Measurements from ENCODE around the gene POTEH. TPM values are rescaled to one million over a fixed set of nuclear protein-coding genes. Genes with fewer than 3 reads are reported as not detected.
"Not testable (repeated sequence)": the region's sequence is repeated elsewhere in the genome, so short reads cannot be mapped to it uniquely, and the experiment has no call there.

Gene POTEH

GRCh38 chr22:15760388-15761150 lies 70.7 kb downstream of the POTEH start:
- not testable (repeated sequence) for H3K4me1 ChIP-seq (ENCODE audit: control insufficient read depth, low read depth, low read length); H3K4ac ChIP-seq (ENCODE audit: low read depth, low read length); H3K9ac ChIP-seq (ENCODE audit: low read length); H3K36me3 ChIP-seq (ENCODE audit: control insufficient read depth, insufficient read depth, low read length); H3K18ac ChIP-seq (ENCODE audit: low read length); H4K5ac ChIP-seq (ENCODE audit: low read length); H2BK15ac ChIP-seq (replicated peaks; ENCODE audit: low read depth); H3K79me1 ChIP-seq (ENCODE audit: low read length); H3K79me2 ChIP-seq (ENCODE audit: control insufficient read depth, insufficient read depth, low read length); DNase-seq; H3K4me2 ChIP-seq (ENCODE audit: low read length); H3K27me3 ChIP-seq (ENCODE audit: insufficient read depth, low read length, poor library complexity); H4K8ac ChIP-seq (ENCODE audit: low read depth, low read length); H2AK5ac ChIP-seq (ENCODE audit: low read length); H3K23ac ChIP-seq (ENCODE audit: low read length); H2BK5ac ChIP-seq (ENCODE audit: low read length); H3K56ac ChIP-seq (ENCODE audit: low read length); H3K27ac ChIP-seq (ENCODE audit: low read depth, low read length); H3K4me3 ChIP-seq (ENCODE audit: low read length); H2BK120ac ChIP-seq (ENCODE audit: low read depth, low read length)
- no CpG with 5 or more reads among the region's 44 CpGs for WGBS (ENCODE audit: extremely low coverage, insufficient coverage, low lambda C conversion rate)

GRCh38 chr22:15761151-15761777 lies 71.4 kb downstream of the POTEH start:
- H3K36me3 ChIP-seq (ENCODE audit: control insufficient read depth, insufficient read depth, low read length); H2BK5ac ChIP-seq (ENCODE audit: low read length); H3K9ac ChIP-seq (ENCODE audit: low read length); H4K5ac ChIP-seq (ENCODE audit: low read length); H3K27me3 ChIP-seq (ENCODE audit: insufficient read depth, low read length, poor library complexity); H3K23ac ChIP-seq (ENCODE audit: low read length); H3K18ac ChIP-seq (ENCODE audit: low read length); H3K4me1 ChIP-seq (ENCODE audit: control insufficient read depth, low read depth, low read length); H3K79me2 ChIP-seq (ENCODE audit: control insufficient read depth, insufficient read depth, low read length); H3K4me2 ChIP-seq (ENCODE audit: low read length); H4K8ac ChIP-seq (ENCODE audit: low read depth, low read length); H3K4me3 ChIP-seq (ENCODE audit: low read length); H2BK120ac ChIP-seq (ENCODE audit: low read depth, low read length); H3K4ac ChIP-seq (ENCODE audit: low read depth, low read length); H2BK15ac ChIP-seq (replicated peaks; ENCODE audit: low read depth); H2AK5ac ChIP-seq (ENCODE audit: low read length); H3K27ac ChIP-seq (ENCODE audit: low read depth, low read length); H3K56ac ChIP-seq (ENCODE audit: low read length); DNase-seq; H3K79me1 ChIP-seq (ENCODE audit: low read length): not testable (repeated sequence)
- no CpG with 5 or more reads among the region's 30 CpGs for WGBS (ENCODE audit: extremely low coverage, insufficient coverage, low lambda C conversion rate)

- H3K36me3 ChIP-seq (ENCODE audit: control insufficient read depth, insufficient read depth, low read length); H2BK5ac ChIP-seq (ENCODE audit: low read length); H3K4ac ChIP-seq (ENCODE audit: low read depth, low read length); H3K4me2 ChIP-seq (ENCODE audit: low read length); DNase-seq; H4K5ac ChIP-seq (ENCODE audit: low read length); H2BK15ac ChIP-seq (replicated peaks; ENCODE audit: low read depth); H4K8ac ChIP-seq (ENCODE audit: low read depth, low read length); H3K27ac ChIP-seq (ENCODE audit: low read depth, low read length); H3K4me1 ChIP-seq (ENCODE audit: control insufficient read depth, low read depth, low read length); H3K27me3 ChIP-seq (ENCODE audit: insufficient read depth, low read length, poor library complexity); H3K79me2 ChIP-seq (ENCODE audit: control insufficient read depth, insufficient read depth, low read length); H3K9ac ChIP-seq (ENCODE audit: low read length); H3K79me1 ChIP-seq (ENCODE audit: low read length); H3K18ac ChIP-seq (ENCODE audit: low read length); H2AK5ac ChIP-seq (ENCODE audit: low read length); H3K23ac ChIP-seq (ENCODE audit: low read length); H3K56ac ChIP-seq (ENCODE audit: low read length); H3K4me3 ChIP-seq (ENCODE audit: low read length); H2BK120ac ChIP-seq (ENCODE audit: low read depth, low read length): not testable (repeated sequence)
- WGBS (ENCODE audit: extremely low coverage, insufficient coverage, low lambda C conversion rate), result no CpG with 5 or more reads among the region's 1 CpG
These were observed 73.7 kb downstream of the POTEH start for GRCh38 chr22:15763559-15763958.

Small RNAs within 50 kb of the gene (small RNA-seq; reads per million reads assigned to genes)
- gene RNU6-816P (ENCODE audit: insufficient read depth), result not detected
